ENCODE data around the gene GPSM1. TPM values are rescaled to one million over a fixed set of nuclear protein-coding genes. Genes with fewer than 3 reads are reported as not detected.
A peak's percentile ranks its signal among the peaks of the same experiment; 100 is the strongest.

The GPSM1 gene, protein sequence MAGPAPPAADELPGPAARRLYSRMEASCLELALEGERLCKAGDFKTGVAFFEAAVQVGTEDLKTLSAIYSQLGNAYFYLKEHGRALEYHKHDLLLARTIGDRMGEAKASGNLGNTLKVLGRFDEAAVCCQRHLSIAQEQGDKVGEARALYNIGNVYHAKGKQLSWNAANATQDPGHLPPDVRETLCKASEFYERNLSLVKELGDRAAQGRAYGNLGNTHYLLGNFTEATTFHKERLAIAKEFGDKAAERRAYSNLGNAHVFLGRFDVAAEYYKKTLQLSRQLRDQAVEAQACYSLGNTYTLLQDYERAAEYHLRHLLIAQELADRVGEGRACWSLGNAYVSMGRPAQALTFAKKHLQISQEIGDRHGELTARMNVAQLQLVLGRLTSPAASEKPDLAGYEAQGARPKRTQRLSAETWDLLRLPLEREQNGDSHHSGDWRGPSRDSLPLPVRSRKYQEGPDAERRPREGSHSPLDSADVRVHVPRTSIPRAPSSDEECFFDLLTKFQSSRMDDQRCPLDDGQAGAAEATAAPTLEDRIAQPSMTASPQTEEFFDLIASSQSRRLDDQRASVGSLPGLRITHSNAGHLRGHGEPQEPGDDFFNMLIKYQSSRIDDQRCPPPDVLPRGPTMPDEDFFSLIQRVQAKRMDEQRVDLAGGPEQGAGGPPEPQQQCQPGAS
- 1 to 10 TPM; 1.7 to 4.5 TPM for polyA plus RNA-seq

DNA sequence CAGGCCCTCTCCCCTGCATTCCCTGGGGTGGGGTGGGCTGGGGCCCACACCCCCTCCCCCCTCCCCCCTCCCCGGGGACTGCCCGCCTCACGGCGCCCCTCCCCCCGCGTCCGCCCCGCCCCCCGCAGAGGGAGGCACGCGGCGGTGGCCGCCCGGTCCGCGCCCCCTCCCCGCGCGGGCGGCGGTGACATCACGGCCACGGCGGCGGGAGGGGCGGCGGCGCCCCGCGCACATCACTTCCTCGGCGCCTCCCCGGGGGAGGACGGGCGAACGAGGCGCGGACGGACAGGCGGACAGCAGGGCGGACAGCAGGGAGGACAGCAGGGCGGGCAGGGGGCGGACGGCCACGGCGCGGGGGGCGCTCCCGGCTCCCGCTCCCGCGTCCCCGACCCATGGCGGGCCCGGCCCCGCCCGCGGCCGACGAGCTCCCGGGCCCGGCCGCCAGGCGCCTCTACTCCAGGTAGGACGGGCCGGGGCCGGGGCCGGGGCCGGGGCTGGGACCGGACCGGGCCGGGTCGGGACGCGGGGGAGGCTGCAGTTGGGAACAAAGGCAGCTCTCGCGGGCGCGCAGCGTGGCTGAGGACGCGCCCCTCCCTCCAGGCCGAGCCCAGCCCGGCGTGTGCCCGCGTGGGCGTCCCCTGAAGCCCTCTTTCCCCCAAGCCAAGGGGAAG lies at the start of gene GPSM1:
Gene GPSM1, plus strand, starts transcription at position 236 of the 671 bp plus-strand sequence. Its CDS starts 157 bp downstream, at position 393.
- Histone ChIP-seq H3K36me3 (ENCODE audit: control insufficient read depth in 2 of 2, insufficient read depth in 2 of 2, low read length in 1 of 2) (no peaks in the 10 kb centered on the region), H3K4me3 (ENCODE audit: low read depth in 1 of 2, low read length in 2 of 2) (peak within 1 kb of the TSS; percentile 47 to 53), H3K4me1 (ENCODE audit: control insufficient read depth in 2 of 2, insufficient read depth in 2 of 2, low read length in 1 of 2) (peaks cover 0 to 27% of the 10 kb centered on the region in 2 donors), H3K9me3 (ENCODE audit: control insufficient read depth in 2 of 2, insufficient read depth in 1 of 2, low read depth in 1 of 2, low read length in 1 of 2) (peaks cover 0 to 2% of the 10 kb centered on the region in 2 donors), H3K27ac (ENCODE audit: low read depth in 2 of 2, low read length in 1 of 2) (peak within 1 kb of the TSS; percentile 22 to 35), H3K27me3 (ENCODE audit: control insufficient read depth in 1 of 2, insufficient read depth in 2 of 2, low read length in 2 of 2) (no peaks in the 10 kb centered on the region)
- WGBS, 2 donors, result 1% methylated on average over 30 to 86 of the region's 88 CpGs

DNA sequence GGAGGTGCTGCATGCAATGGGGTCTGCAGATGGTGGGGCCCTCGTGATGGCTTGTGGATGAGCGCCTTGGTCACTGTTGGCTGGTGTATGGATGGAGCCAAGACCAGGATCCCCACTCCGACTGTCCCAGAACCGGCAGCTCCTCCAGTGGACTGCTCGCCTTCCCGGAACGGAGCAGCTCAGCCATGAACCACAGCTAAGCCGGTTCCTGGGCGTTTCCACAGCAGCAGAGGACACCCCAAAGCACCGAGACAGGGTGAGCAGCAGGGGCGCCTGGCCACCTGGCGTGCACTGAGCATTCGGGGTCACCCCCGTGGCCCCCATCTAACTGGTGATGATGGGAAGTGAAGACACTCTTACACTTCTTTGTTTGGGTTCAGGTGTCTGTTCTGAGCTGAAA lies 49.6 kb upstream of the GPSM1 start:
- Histone ChIP-seq H3K4me1 (ENCODE audit: control insufficient read depth in 2 of 2, insufficient read depth in 2 of 2, low read length in 1 of 2) (no peaks in the 10 kb centered on the region), H3K4me3 (ENCODE audit: low read depth in 1 of 2, low read length in 2 of 2) (no peak overlapping the region), H3K36me3 (ENCODE audit: control insufficient read depth in 2 of 2, insufficient read depth in 2 of 2, low read length in 1 of 2) (no peaks in the 10 kb centered on the region), H3K9me3 (ENCODE audit: control insufficient read depth in 2 of 2, insufficient read depth in 1 of 2, low read depth in 1 of 2, low read length in 1 of 2) (no peaks in the 10 kb centered on the region), H3K27ac (ENCODE audit: low read depth in 2 of 2, low read length in 1 of 2) (no peak overlapping the region), H3K27me3 (ENCODE audit: control insufficient read depth in 1 of 2, insufficient read depth in 2 of 2, low read length in 2 of 2) (peaks cover 0 to 4% of the 10 kb centered on the region in 2 donors)
- 85 to 88% methylated on average over 14 of the region's 14 CpGs for WGBS, 2 donors

GRCh38 chr9:136278221-136278620 lies 49.1 kb upstream of the GPSM1 start:
- H3K27me3 ChIP-seq (ENCODE audit: control insufficient read depth in 1 of 2, insufficient read depth in 2 of 2, low read length in 2 of 2), result peaks cover 0 to 4% of the 10 kb centered on the region in 2 donors
- WGBS, 2 donors, result 87 to 88% methylated on average over 9 of the region's 9 CpGs

GRCh38 chr9:136278894-136279293 lies 48.4 kb upstream of the GPSM1 start:
- no peak overlapping the region for H3K27ac ChIP-seq (ENCODE audit: low read depth in 2 of 2, low read length in 1 of 2)
- 93 to 96% methylated on average over 1 of the region's 1 CpG for WGBS, 2 donors
- no peak overlapping the region for H3K4me3 ChIP-seq (ENCODE audit: low read depth in 1 of 2, low read length in 2 of 2)
- H3K36me3 ChIP-seq (ENCODE audit: control insufficient read depth in 2 of 2, insufficient read depth in 2 of 2, low read length in 1 of 2), result no peaks in the 10 kb centered on the region
- H3K27me3 ChIP-seq (ENCODE audit: control insufficient read depth in 1 of 2, insufficient read depth in 2 of 2, low read length in 2 of 2), result peaks cover 0 to 4% of the 10 kb centered on the region in 2 donors
- no peaks in the 10 kb centered on the region for H3K4me1 ChIP-seq (ENCODE audit: control insufficient read depth in 2 of 2, insufficient read depth in 2 of 2, low read length in 1 of 2)
- H3K9me3 ChIP-seq (ENCODE audit: control insufficient read depth in 2 of 2, insufficient read depth in 1 of 2, low read depth in 1 of 2, low read length in 1 of 2), result no peaks in the 10 kb centered on the region

More at GRCh38 chr9:136278221-136278620, 49.1 kb upstream of the GPSM1 start:
- Histone ChIP-seq H3K4me3 (ENCODE audit: low read depth in 1 of 2, low read length in 2 of 2) (no peak overlapping the region), H3K9me3 (ENCODE audit: control insufficient read depth in 2 of 2, insufficient read depth in 1 of 2, low read depth in 1 of 2, low read length in 1 of 2) (no peaks in the 10 kb centered on the region), H3K4me1 (ENCODE audit: control insufficient read depth in 2 of 2, insufficient read depth in 2 of 2, low read length in 1 of 2) (no peaks in the 10 kb centered on the region), H3K27ac (ENCODE audit: low read depth in 2 of 2, low read length in 1 of 2) (no peak overlapping the region), H3K36me3 (ENCODE audit: control insufficient read depth in 2 of 2, insufficient read depth in 2 of 2, low read length in 1 of 2) (no peaks in the 10 kb centered on the region)

DNA sequence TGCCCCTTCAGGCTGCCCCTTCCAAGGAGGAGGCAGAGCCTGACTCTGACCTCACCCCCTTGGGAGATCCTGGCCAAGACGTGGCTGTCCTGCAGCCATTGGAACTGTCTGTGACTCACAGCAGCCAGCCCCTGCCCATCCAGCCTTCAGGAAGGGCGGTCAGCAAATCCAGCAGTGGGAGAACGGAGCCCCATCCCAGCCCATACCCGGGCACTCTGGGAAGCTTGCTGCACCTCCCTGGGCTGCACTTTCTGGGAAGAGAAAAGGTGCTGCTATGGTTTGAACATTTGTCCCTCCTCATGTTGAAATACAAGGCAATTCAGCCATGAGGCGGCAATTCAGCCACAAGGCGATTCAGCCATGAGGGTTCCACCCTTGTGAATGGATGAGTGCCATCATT lies 47.9 kb upstream of the GPSM1 start:
- Histone ChIP-seq H3K9me3 (ENCODE audit: control insufficient read depth in 2 of 2, insufficient read depth in 1 of 2, low read depth in 1 of 2, low read length in 1 of 2) (no peaks in the 10 kb centered on the region), H3K4me3 (ENCODE audit: low read depth in 1 of 2, low read length in 2 of 2) (no peak overlapping the region), H3K27me3 (ENCODE audit: control insufficient read depth in 1 of 2, insufficient read depth in 2 of 2, low read length in 2 of 2) (peaks cover 0 to 4% of the 10 kb centered on the region in 2 donors), H3K27ac (ENCODE audit: low read depth in 2 of 2, low read length in 1 of 2) (no peak overlapping the region), H3K36me3 (ENCODE audit: control insufficient read depth in 2 of 2, insufficient read depth in 2 of 2, low read length in 1 of 2) (no peaks in the 10 kb centered on the region), H3K4me1 (ENCODE audit: control insufficient read depth in 2 of 2, insufficient read depth in 2 of 2, low read length in 1 of 2) (no peaks in the 10 kb centered on the region)
- WGBS, 2 donors, result 87 to 88% methylated on average over 6 of the region's 6 CpGs

- Histone ChIP-seq H3K9me3 (ENCODE audit: control insufficient read depth in 2 of 2, insufficient read depth in 1 of 2, low read depth in 1 of 2, low read length in 1 of 2) (no peaks in the 10 kb centered on the region), H3K4me3 (ENCODE audit: low read depth in 1 of 2, low read length in 2 of 2) (no peak overlapping the region), H3K4me1 (ENCODE audit: control insufficient read depth in 2 of 2, insufficient read depth in 2 of 2, low read length in 1 of 2) (no peaks in the 10 kb centered on the region), H3K27me3 (ENCODE audit: control insufficient read depth in 1 of 2, insufficient read depth in 2 of 2, low read length in 2 of 2) (no peaks in the 10 kb centered on the region), H3K36me3 (ENCODE audit: control insufficient read depth in 2 of 2, insufficient read depth in 2 of 2, low read length in 1 of 2) (no peaks in the 10 kb centered on the region), H3K27ac (ENCODE audit: low read depth in 2 of 2, low read length in 1 of 2) (no peak overlapping the region)
- 83 to 89% methylated on average over 16 of the region's 16 CpGs for WGBS, 2 donors
These were observed 46.6 kb upstream of the GPSM1 start for GRCh38 chr9:136280535-136281315.

DNA sequence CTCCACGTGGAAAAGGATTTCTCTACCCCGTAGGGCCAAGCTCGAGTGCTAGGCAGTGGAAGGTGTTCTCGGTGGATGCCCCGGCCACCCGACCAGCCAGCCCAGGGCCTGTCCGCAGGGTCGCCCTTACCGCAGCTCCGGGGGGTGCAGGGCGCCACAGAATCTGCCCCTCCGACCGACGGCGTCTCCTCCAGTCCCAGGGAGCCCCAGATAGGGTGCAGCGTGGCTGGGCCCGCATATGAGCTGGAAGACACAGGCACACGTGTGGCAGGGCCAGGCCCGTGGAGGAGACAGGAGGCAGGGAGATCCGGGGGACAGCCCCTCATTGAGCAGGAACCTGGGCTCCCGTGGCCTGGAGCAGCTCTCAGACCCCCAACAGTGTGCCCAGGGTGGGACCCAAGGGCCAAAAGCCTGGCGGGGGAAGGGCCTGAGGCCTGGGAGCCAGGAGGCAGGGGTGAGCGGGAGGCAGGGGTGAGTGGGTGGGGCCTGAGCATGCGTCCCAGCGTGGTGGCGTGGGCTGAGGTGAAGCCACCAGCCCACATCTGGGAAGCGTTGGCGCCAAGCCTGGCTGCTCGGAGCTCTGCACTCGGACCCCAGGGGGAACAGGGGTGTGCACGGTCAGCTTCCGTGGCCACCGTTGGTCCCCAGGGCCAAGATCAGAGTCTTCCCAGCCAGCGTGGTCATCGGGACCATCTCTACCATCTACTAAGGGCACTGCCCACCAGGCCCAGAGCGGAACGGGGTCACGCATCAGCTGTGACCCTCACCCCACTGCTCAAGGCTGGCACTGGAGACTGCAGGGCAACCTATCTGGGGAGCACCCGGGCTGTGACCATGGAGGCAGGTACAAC lies 45.7 kb upstream of the GPSM1 start:
- Histone ChIP-seq H3K4me3 (ENCODE audit: low read depth in 1 of 2, low read length in 2 of 2) (no peak overlapping the region), H3K9me3 (ENCODE audit: control insufficient read depth in 2 of 2, insufficient read depth in 1 of 2, low read depth in 1 of 2, low read length in 1 of 2) (no peaks in the 10 kb centered on the region), H3K27ac (ENCODE audit: low read depth in 2 of 2, low read length in 1 of 2) (no peak overlapping the region), H3K36me3 (ENCODE audit: control insufficient read depth in 2 of 2, insufficient read depth in 2 of 2, low read length in 1 of 2) (no peaks in the 10 kb centered on the region), H3K4me1 (ENCODE audit: control insufficient read depth in 2 of 2, insufficient read depth in 2 of 2, low read length in 1 of 2) (no peaks in the 10 kb centered on the region), H3K27me3 (ENCODE audit: control insufficient read depth in 1 of 2, insufficient read depth in 2 of 2, low read length in 2 of 2) (no peaks in the 10 kb centered on the region)
- 85 to 89% methylated on average over 39 of the region's 39 CpGs for WGBS, 2 donors

GRCh38 chr9:136282272-136282861 lies 45.0 kb upstream of the GPSM1 start:
- peaks cover 0 to 3% of the 10 kb centered on the region in 2 donors for H3K9me3 ChIP-seq (ENCODE audit: control insufficient read depth in 2 of 2, insufficient read depth in 1 of 2, low read depth in 1 of 2, low read length in 1 of 2)
- H3K27ac ChIP-seq (ENCODE audit: low read depth in 2 of 2, low read length in 1 of 2), result no peak overlapping the region
- H3K4me1 ChIP-seq (ENCODE audit: control insufficient read depth in 2 of 2, insufficient read depth in 2 of 2, low read length in 1 of 2), result no peaks in the 10 kb centered on the region
- WGBS, 2 donors, result 50 to 58% methylated on average over 14 of the region's 14 CpGs
- H3K27me3 ChIP-seq (ENCODE audit: control insufficient read depth in 1 of 2, insufficient read depth in 2 of 2, low read length in 2 of 2), result no peaks in the 10 kb centered on the region
- H3K36me3 ChIP-seq (ENCODE audit: control insufficient read depth in 2 of 2, insufficient read depth in 2 of 2, low read length in 1 of 2), result no peaks in the 10 kb centered on the region
- H3K4me3 ChIP-seq (ENCODE audit: low read depth in 1 of 2, low read length in 2 of 2), result no peak overlapping the region
